H1 (cell line): ENCODE results near the gene TMEM114. TPM values are rescaled to one million over a fixed set of nuclear protein-coding genes. Genes with fewer than 3 reads are reported as not detected.

Source experiments
- CEBPB ChIP-seq: IDR thresholded peaks from 2 replicates; pipeline ENCODE4 v1.6.1; 2012; ENCODE audit warnings: low read depth, low read length
- JUND ChIP-seq: IDR thresholded peaks from 2 replicates; pipeline ENCODE4 v1.6.1; 2011; ENCODE audit warnings: mild to moderate bottlenecking, improper control_type of control experiment, low read length
- RAD21 ChIP-seq, 2 experiments: IDR thresholded peaks in 1 of 2; conservative IDR thresholded peaks in 1 of 2; 2 replicates each; pipeline ENCODE4 v1.6.1; 2011; ENCODE audit warnings: low read depth in 2 of 2, low read length in 2 of 2, improper control_type of control experiment in 1 of 2, inconsistent platforms in 1 of 2, mild to moderate bottlenecking in 1 of 2, moderate library complexity in 1 of 2
- TAF1 ChIP-seq: IDR thresholded peaks from 2 replicates; pipeline ENCODE4 v1.6.1; 2011; ENCODE audit warnings: mild to moderate bottlenecking, low read depth, low read length
- polyA plus RNA-seq, 7 experiments: library from polyadenylated mRNA; depleted of rRNA in 3 of 7; stranded (reverse) in 5 of 7; unstranded in 2 of 7; fragments of >200 nt in 5 of 7; fragments of 200-250 nt in 2 of 7; gene quantifications; 1 replicate in 5 of 7; 2 replicates in 1 of 7; 4 replicates in 1 of 7; pipeline versions ENCODE4 v1.2.1 to v1.2.3, GENCODE V29; 2011 to 2013; ENCODE audit warnings: missing spikeins in 2 of 7, mixed read lengths in 2 of 7
- total RNA-seq: library from RNA; stranded (reverse); fragmentation: NEBNext Ultra II Directional; extraction: Animal tissue kit (Norgen Biotek cat#: 25700); gene quantifications from 2 replicates; pipeline ENCODE4 v1.2.1, GENCODE V29; 2021
- TF ChIP-seq, protein P1 (sequence below): IDR thresholded peaks from 2 replicates; pipeline ENCODE4 v1.6.1; 2012; ENCODE audit warnings: low read length, inconsistent platforms
- TF ChIP-seq, protein P2 (sequence below): IDR thresholded peaks from 2 replicates; pipeline ENCODE4 v1.6.1; 2011; ENCODE audit warnings: low read depth, mild to moderate bottlenecking, low read length; ENCODE audit not compliant: insufficient read depth
- TF ChIP-seq, protein P3 (sequence below): IDR thresholded peaks from 2 replicates; pipeline ENCODE4 v1.6.1; 2012; ENCODE audit warnings: inconsistent platforms
- TF ChIP-seq, protein P4 (sequence below), 3 experiments: IDR thresholded peaks; 1 replicate in 2 of 3; 2 replicates in 1 of 3; pipeline versions ENCODE4 v1.5.1 to v1.6.1; 2011; ENCODE audit warnings: low read length in 3 of 3, mild to moderate bottlenecking in 3 of 3, inconsistent platforms in 2 of 3, low read depth in 1 of 3, moderate library complexity in 1 of 3; ENCODE audit not compliant: insufficient read depth in 1 of 3; ENCODE audit errors: control extremely low read depth in 1 of 3

Gene TMEM114
- total and polyA plus RNA-seq, 2 of the 8 experiments (the other 6 are each of a cell fraction or from before 2014, with no cell fraction given): 1.6 to 2.9 TPM

DNA sequence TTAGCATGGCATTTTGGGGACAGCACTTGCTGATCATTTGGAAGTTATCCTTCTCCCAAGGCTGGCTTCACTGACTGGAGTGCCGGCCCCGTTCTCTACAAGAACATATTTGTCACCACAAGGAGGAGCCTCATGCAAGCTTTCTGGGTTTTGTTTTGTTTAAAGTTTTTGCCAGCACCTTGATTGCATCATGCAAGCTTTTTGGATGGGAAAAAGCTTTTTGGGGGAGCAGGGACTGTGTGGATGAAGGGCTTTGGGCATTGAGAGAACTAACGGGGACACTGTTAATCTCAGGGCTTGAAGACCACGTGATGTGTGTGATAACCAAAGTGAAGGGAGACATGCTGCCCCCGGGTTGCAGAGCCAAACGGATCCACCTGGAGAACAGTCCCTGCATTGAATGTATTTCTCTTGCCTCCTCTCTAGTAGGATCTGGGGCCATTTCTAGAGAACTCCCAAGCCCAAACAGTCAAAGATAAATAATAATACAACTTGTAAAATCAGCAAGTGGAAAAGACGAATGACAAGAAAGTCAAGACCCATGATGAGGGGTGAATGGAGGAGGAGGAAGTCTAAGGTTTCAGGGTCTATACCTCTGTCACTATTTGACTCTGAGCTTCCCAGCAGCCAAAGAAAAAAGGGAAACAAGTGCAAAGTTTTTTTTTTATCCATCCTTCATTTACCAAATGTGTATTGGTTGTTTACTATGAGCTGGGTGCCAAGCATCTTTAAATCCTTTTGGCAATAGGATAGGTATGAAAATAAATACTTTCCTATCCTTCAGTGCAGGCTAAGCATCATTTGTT, 17.2 kb downstream of the TMEM114 start (continued):
- TF ChIP-seq, protein P1, sequence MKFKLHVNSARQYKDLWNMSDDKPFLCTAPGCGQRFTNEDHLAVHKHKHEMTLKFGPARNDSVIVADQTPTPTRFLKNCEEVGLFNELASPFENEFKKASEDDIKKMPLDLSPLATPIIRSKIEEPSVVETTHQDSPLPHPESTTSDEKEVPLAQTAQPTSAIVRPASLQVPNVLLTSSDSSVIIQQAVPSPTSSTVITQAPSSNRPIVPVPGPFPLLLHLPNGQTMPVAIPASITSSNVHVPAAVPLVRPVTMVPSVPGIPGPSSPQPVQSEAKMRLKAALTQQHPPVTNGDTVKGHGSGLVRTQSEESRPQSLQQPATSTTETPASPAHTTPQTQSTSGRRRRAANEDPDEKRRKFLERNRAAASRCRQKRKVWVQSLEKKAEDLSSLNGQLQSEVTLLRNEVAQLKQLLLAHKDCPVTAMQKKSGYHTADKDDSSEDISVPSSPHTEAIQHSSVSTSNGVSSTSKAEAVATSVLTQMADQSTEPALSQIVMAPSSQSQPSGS: 0 out of 2 replicates have a peak, but pooled peaks have one; percentile 65
- TF ChIP-seq, protein P2, sequence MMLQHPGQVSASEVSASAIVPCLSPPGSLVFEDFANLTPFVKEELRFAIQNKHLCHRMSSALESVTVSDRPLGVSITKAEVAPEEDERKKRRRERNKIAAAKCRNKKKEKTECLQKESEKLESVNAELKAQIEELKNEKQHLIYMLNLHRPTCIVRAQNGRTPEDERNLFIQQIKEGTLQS: peak; percentile 94
- TF ChIP-seq TAF1 (peak; percentile 39; the same call in 1 of the 2 replicates), CEBPB (peak; percentile 99), JUND (peak; percentile 92), RAD21 (IDR thresholded peaks at IDR 0.05 in 1 of 2, conservative IDR thresholded peaks at IDR 0.05 in 1 of 2; ENCODE audit: low read depth in 2 of 2, low read length in 2 of 2) (peak; percentile 81 to 85)
- TF ChIP-seq, protein P3, sequence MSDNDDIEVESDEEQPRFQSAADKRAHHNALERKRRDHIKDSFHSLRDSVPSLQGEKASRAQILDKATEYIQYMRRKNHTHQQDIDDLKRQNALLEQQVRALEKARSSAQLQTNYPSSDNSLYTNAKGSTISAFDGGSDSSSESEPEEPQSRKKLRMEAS: 0 out of 2 replicates have a peak, but pooled peaks have one; percentile 27
- TF ChIP-seq, protein P4, sequence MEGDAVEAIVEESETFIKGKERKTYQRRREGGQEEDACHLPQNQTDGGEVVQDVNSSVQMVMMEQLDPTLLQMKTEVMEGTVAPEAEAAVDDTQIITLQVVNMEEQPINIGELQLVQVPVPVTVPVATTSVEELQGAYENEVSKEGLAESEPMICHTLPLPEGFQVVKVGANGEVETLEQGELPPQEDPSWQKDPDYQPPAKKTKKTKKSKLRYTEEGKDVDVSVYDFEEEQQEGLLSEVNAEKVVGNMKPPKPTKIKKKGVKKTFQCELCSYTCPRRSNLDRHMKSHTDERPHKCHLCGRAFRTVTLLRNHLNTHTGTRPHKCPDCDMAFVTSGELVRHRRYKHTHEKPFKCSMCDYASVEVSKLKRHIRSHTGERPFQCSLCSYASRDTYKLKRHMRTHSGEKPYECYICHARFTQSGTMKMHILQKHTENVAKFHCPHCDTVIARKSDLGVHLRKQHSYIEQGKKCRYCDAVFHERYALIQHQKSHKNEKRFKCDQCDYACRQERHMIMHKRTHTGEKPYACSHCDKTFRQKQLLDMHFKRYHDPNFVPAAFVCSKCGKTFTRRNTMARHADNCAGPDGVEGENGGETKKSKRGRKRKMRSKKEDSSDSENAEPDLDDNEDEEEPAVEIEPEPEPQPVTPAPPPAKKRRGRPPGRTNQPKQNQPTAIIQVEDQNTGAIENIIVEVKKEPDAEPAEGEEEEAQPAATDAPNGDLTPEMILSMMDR (IDR thresholded peaks at IDR 0.05; ENCODE audit: control extremely low read depth in 1 of 3, insufficient read depth in 1 of 3, low read depth in 1 of 3, low read length in 3 of 3): peak; percentile 20 to 89 (median 69)
